Measurements from ENCODE around the gene ZNF506. TPM values are rescaled to one million over a fixed set of nuclear protein-coding genes. Genes with fewer than 3 reads are reported as not detected.
"Not testable (repeated sequence)": the region's sequence is repeated elsewhere in the genome, so short reads cannot be mapped to it uniquely, and the experiment has no call there.

ZNF506 gene
- total RNA-seq, 1 donor from 2014 or later = 20.9 TPM

DNA sequence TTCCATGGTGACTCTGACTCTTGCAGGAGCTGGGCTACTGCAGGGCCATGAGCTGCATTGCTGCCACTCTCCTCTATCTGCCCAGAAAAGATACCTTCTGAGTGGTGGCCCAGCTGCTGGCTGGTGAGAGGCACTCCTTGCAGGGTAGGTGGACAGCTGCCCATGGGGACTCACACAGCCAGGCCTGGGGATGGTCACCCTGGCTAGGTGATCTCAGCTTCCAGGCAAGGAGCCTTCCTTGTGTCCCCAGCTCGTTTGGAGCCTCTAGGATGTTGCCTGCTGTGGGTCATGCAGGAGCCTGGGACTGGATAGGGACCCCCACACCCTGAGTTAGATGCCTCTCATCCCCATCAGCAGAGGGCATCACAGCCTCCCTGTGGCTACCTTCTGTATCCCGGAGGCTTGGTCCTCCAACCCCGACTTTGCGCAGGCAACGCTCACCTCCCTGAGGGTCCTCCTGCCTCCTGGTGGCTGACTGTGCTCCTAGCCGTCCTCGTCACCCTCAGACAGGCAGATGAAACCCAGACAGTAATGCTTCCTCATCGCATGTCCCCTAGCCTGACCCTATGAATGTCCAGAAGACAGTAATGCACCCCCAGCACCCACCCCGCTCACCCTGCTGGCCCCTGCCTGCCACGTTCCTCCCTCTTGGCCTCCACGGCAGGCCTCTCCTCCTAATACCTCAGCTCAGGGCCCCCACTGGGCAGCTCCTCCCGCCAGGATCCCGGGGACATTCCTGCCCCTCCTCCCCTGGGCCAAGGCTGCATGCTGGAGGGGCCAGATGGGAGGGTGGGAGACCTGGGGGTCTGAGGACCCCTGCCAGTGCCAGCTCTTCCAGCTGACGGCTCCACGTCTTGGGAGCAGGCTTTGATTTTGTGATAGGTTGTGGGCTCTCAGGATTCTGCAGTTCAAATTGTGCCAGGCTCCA, 75.0 kb downstream of the ZNF506 start:
- Histone ChIP-seq H3K4me1 (ENCODE audit: control insufficient read depth in 3 of 3, insufficient read depth in 3 of 3, low read length in 3 of 3) (no peaks in the 10 kb centered on the region), H3K36me3 (ENCODE audit: control insufficient read depth in 3 of 3, insufficient read depth in 3 of 3, low read length in 3 of 3) (no peaks in the 10 kb centered on the region), H3K27me3 (ENCODE audit: control insufficient read depth in 3 of 3, insufficient read depth in 3 of 3, low read length in 3 of 3) (peaks cover 0 to 17% (median 0%) of the 10 kb centered on the region in 3 donors), H3K9ac (ENCODE audit: low read depth in 1 of 3, low read length in 3 of 3) (no peak overlapping the region), H3K4me3 (ENCODE audit: low read length in 3 of 3) (no peak overlapping the region), H3K27ac (ENCODE audit: low read depth, low read length) (no peak overlapping the region), H3K9me3 (ENCODE audit: control insufficient read depth in 3 of 3, low read length in 3 of 3) (peaks cover 0 to 7% (median 0%) of the 10 kb centered on the region in 3 donors)

DNA sequence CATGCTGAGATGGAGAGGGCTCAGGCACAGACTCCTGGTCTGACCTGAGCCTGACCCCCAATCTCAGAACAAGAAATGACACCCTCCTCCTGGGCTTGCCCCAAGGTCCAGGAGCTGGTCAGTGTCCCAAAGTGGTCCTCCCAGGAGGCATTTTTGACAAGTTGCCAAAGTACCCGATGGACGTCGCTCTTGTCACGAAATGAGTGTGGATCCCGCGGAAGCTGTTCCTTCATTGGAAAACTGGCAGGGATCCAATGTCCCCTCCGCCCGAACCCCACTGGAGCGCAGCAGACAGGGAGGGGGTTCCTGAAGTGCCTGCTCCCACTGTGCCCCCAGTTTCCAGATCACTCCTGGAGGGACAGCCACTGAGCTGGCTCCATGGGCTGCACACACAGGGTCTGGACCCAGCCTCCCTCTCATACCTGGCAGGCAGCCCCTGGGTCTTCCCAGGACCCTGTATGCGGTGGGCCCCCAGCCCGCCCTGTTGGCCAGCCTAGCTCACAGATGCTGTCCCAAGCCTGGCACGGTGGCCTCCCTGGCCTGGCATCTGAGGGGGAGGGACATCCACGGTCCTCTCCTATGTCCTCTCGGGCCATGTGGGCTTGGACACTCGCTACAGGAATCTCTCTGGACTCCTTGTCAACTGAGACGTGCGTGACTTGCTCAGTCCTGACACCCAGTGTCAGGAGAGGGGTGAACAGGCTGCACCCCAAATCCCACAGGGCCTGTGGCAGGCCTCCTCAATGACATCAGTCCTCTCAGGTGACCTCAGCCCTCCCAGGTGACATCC, 75.9 kb downstream of the ZNF506 start:
- Histone ChIP-seq H3K4me1 (ENCODE audit: control insufficient read depth in 3 of 3, insufficient read depth in 3 of 3, low read length in 3 of 3) (no peaks in the 10 kb centered on the region), H3K27me3 (ENCODE audit: control insufficient read depth in 3 of 3, insufficient read depth in 3 of 3, low read length in 3 of 3) (peaks cover 0 to 17% (median 0%) of the 10 kb centered on the region in 3 donors), H3K36me3 (ENCODE audit: control insufficient read depth in 3 of 3, insufficient read depth in 3 of 3, low read length in 3 of 3) (no peaks in the 10 kb centered on the region), H3K9me3 (ENCODE audit: control insufficient read depth in 3 of 3, low read length in 3 of 3) (peaks cover 0 to 2% (median 0%) of the 10 kb centered on the region in 3 donors), H3K27ac (ENCODE audit: low read depth, low read length) (no peak overlapping the region), H3K4me3 (ENCODE audit: low read length in 3 of 3) (no peak overlapping the region), H3K9ac (ENCODE audit: low read depth in 1 of 3, low read length in 3 of 3) (no peak overlapping the region)

DNA sequence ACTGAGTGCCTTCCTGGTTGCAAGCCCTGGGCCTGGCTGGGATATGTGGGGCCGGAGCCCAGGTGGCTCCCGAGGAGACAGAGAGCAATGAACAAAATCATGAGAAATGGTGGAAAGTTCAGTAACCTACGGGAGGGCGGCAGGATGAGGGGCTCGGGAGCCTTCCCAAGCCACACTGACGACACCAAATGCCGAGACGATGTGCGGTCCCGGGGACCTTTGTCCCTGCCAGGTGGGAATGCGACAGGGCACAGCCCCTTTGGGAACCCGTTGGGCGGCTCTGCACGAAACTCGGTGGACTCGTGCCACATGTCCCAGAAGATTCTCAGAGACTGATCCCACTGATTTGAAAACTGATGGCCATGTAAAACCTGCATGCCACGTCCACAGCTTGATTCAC, 76.9 kb downstream of the ZNF506 start:
- peaks cover 0 to 2% (median 0%) of the 10 kb centered on the region in 3 donors for H3K9me3 ChIP-seq (ENCODE audit: control insufficient read depth in 3 of 3, low read length in 3 of 3)

GRCh38 chr19:19743921-19744320, 77.6 kb downstream of the ZNF506 start:
- H3K4me3 ChIP-seq (ENCODE audit: low read length in 3 of 3); H3K36me3 ChIP-seq (ENCODE audit: control insufficient read depth in 3 of 3, insufficient read depth in 3 of 3, low read length in 3 of 3); H3K4me1 ChIP-seq (ENCODE audit: control insufficient read depth in 3 of 3, insufficient read depth in 3 of 3, low read length in 3 of 3); H3K9ac ChIP-seq (ENCODE audit: low read depth in 1 of 3, low read length in 3 of 3); H3K9me3 ChIP-seq (ENCODE audit: control insufficient read depth in 3 of 3, low read length in 3 of 3); H3K27ac ChIP-seq (ENCODE audit: low read depth, low read length): not testable (repeated sequence)
- H3K27me3 ChIP-seq (ENCODE audit: control insufficient read depth in 3 of 3, insufficient read depth in 3 of 3, low read length in 3 of 3) = peaks cover 0 to 17% (median 0%) of the 10 kb centered on the region in 3 donors

More for the DNA sequence above, 76.9 kb downstream of the ZNF506 start:
- no peak overlapping the region for H3K27ac ChIP-seq (ENCODE audit: low read depth, low read length)
- peaks cover 0 to 17% (median 0%) of the 10 kb centered on the region in 3 donors for H3K27me3 ChIP-seq (ENCODE audit: control insufficient read depth in 3 of 3, insufficient read depth in 3 of 3, low read length in 3 of 3)
- H3K4me1 ChIP-seq (ENCODE audit: control insufficient read depth in 3 of 3, insufficient read depth in 3 of 3, low read length in 3 of 3) = no peaks in the 10 kb centered on the region
- H3K36me3 ChIP-seq (ENCODE audit: control insufficient read depth in 3 of 3, insufficient read depth in 3 of 3, low read length in 3 of 3) = no peaks in the 10 kb centered on the region
- H3K9ac ChIP-seq (ENCODE audit: low read depth in 1 of 3, low read length in 3 of 3) = no peak overlapping the region
- H3K4me3 ChIP-seq (ENCODE audit: low read length in 3 of 3) = no peak overlapping the region

- no peak overlapping the region for H3K9ac ChIP-seq (ENCODE audit: low read depth in 1 of 3, low read length in 3 of 3)
- H3K4me1 ChIP-seq (ENCODE audit: control insufficient read depth in 3 of 3, insufficient read depth in 3 of 3, low read length in 3 of 3) = no peaks in the 10 kb centered on the region
- no peaks in the 10 kb centered on the region for H3K36me3 ChIP-seq (ENCODE audit: control insufficient read depth in 3 of 3, insufficient read depth in 3 of 3, low read length in 3 of 3)
- H3K27ac ChIP-seq (ENCODE audit: low read depth, low read length) = no peak overlapping the region
- H3K27me3 ChIP-seq (ENCODE audit: control insufficient read depth in 3 of 3, insufficient read depth in 3 of 3, low read length in 3 of 3) = peaks cover 0 to 17% (median 0%) of the 10 kb centered on the region in 3 donors
- H3K9me3 ChIP-seq (ENCODE audit: control insufficient read depth in 3 of 3, low read length in 3 of 3) = peaks cover 0 to 2% (median 0%) of the 10 kb centered on the region in 3 donors
- no peak overlapping the region for H3K4me3 ChIP-seq (ENCODE audit: low read length in 3 of 3)
Observed at GRCh38 chr19:19743176-19743575, 78.4 kb downstream of the ZNF506 start.

- Histone ChIP-seq H3K9me3 (ENCODE audit: control insufficient read depth in 3 of 3, low read length in 3 of 3) (peaks cover 0 to 2% (median 0%) of the 10 kb centered on the region in 3 donors), H3K36me3 (ENCODE audit: control insufficient read depth in 3 of 3, insufficient read depth in 3 of 3, low read length in 3 of 3) (no peaks in the 10 kb centered on the region), H3K9ac (ENCODE audit: low read depth in 1 of 3, low read length in 3 of 3) (no peak overlapping the region), H3K27ac (ENCODE audit: low read depth, low read length) (no peak overlapping the region), H3K27me3 (ENCODE audit: control insufficient read depth in 3 of 3, insufficient read depth in 3 of 3, low read length in 3 of 3) (peaks cover 0 to 17% (median 0%) of the 10 kb centered on the region in 3 donors), H3K4me1 (ENCODE audit: control insufficient read depth in 3 of 3, insufficient read depth in 3 of 3, low read length in 3 of 3) (no peaks in the 10 kb centered on the region), H3K4me3 (ENCODE audit: low read length in 3 of 3) (no peak overlapping the region)
Observed at GRCh38 chr19:19742773-19743172, 78.8 kb downstream of the ZNF506 start.

Small RNA genes within 50 kb of the gene (small RNA-seq; reads per million reads assigned to genes)
- not detected for gene AC011477.5

Other genes starting within 250 kb of the ZNF506 start
- gene PBX4, start 203.1 kb downstream of the ZNF506 start, total RNA-seq = 1.6 TPM
- 1.6 TPM for gene LPAR2, start 193.5 kb downstream of the ZNF506 start, total RNA-seq
- 3.7 TPM for gene GMIP, start 178.1 kb downstream of the ZNF506 start, total RNA-seq
- gene ATP13A1, start 158.1 kb downstream of the ZNF506 start, total RNA-seq = 23.0 TPM
- 4.7 TPM for gene ZNF101, start 152.9 kb downstream of the ZNF506 start, total RNA-seq
- gene ZNF14, start 88.6 kb downstream of the ZNF506 start, total RNA-seq = 6.8 TPM
- 7.3 TPM for gene ZNF253, start 44.1 kb upstream of the ZNF506 start, total RNA-seq
- 7.3 TPM for gene ZNF93, start 79.2 kb upstream of the ZNF506 start, total RNA-seq
- gene ZNF682, start 217.8 kb upstream of the ZNF506 start, total RNA-seq = 2.6 TPM

Data from skeletal muscle tissue (tissue), 5 donors.